HepG2 (cell line): Measurements from ENCODE around the gene GSTP1. TPM values are rescaled to one million over a fixed set of nuclear protein-coding genes. Genes with fewer than 3 reads are reported as not detected.

Experiments used
- FOXP1 ChIP-seq, 2 experiments: fragments of 450-650 bp in 1 of 2; IDR thresholded peaks; 2 replicates each; pipeline ENCODE4 v1.6.1; 2017 to 2018; ENCODE audit warnings: antibody characterized with exemption in 1 of 2
- NR2C2 ChIP-seq: sonication (generic); formaldehyde crosslinking; IDR thresholded peaks from 2 replicates; pipeline ENCODE4 v1.4.0; 2020; ENCODE audit warnings: missing genetic modification reagents, mild to moderate bottlenecking, moderate library complexity, borderline replicate concordance
- POLR2A ChIP-seq, 2 experiments: IDR thresholded peaks; 2 replicates each; pipeline ENCODE4 v1.6.1; 2011; ENCODE audit warnings: low read depth in 2 of 2, low read length in 2 of 2, mild to moderate bottlenecking in 1 of 2, moderate library complexity in 1 of 2; ENCODE audit not compliant: insufficient read depth in 1 of 2
- SMAD1 ChIP-seq: sonication (generic); formaldehyde crosslinking; IDR thresholded peaks from 2 replicates; pipeline ENCODE4 v1.4.0; 2020; ENCODE audit warnings: missing genetic modification reagents, low read depth, mild to moderate bottlenecking, borderline replicate concordance
- SMYD3 ChIP-seq: sonication (generic); formaldehyde crosslinking; IDR thresholded peaks from 2 replicates; pipeline ENCODE4 v1.8.1; 2023; ENCODE audit warnings: mild to moderate bottlenecking, missing genetic modification reagents
- ZBTB42 ChIP-seq: sonication (generic); formaldehyde crosslinking; IDR thresholded peaks from 2 replicates; pipeline ENCODE4 v1.5.0; 2020; ENCODE audit warnings: mild to moderate bottlenecking, missing genetic modification reagents
- ZNF878 ChIP-seq: sonication (generic); formaldehyde crosslinking; IDR thresholded peaks from 2 replicates; pipeline ENCODE4 v1.8.1; 2023; ENCODE audit warnings: mild to moderate bottlenecking, missing genetic modification reagents, moderate library complexity
- polyA plus RNA-seq, 8 experiments: library from polyadenylated mRNA; depleted of rRNA in 3 of 8; stranded (reverse) in 7 of 8; unstranded in 1 of 8; fragments of >200 nt; fragmentation: Illumina TruSeq in 4 of 8; extraction: Trizol in 4 of 8; gene quantifications; 2 replicates each; pipeline versions ENCODE4 v1.2.1 to v1.2.3, GENCODE V29; 2011 to 2016; ENCODE audit warnings: low read depth in 4 of 8, missing spikeins in 1 of 8, mixed read lengths in 1 of 8; ENCODE audit not compliant: insufficient read depth in 1 of 8
- total RNA-seq, 5 experiments: library from RNA; depleted of rRNA; stranded (reverse); fragments of >200 nt; fragmentation: Illumina TruSeq; extraction: Trizol; gene quantifications; 2 replicates each; pipeline ENCODE4 v1.2.3, GENCODE V29; 2016; ENCODE audit warnings: low read depth in 1 of 5
- TF ChIP-seq, protein P1 (sequence below): sonication (generic); formaldehyde crosslinking; IDR thresholded peaks from 2 replicates; pipeline ENCODE4 v1.4.0; 2020; ENCODE audit warnings: mild to moderate bottlenecking, low read depth, missing genetic modification reagents
- TF ChIP-seq, protein P2 (sequence below): sonication (generic); formaldehyde crosslinking; IDR thresholded peaks from 2 replicates; pipeline ENCODE4 v1.5.1; 2020; ENCODE audit warnings: mild to moderate bottlenecking, missing genetic modification reagents, borderline replicate concordance
- TF ChIP-seq, protein P3 (sequence below): sonication (generic); formaldehyde crosslinking; IDR thresholded peaks from 2 replicates; pipeline ENCODE4 v1.8.0; 2022; ENCODE audit warnings: mild to moderate bottlenecking, missing genetic modification reagents, moderate library complexity
- TF ChIP-seq, protein P4 (sequence below): sonication (generic); formaldehyde crosslinking; IDR thresholded peaks from 2 replicates; pipeline ENCODE4 v1.4.0; 2020; ENCODE audit warnings: mild to moderate bottlenecking, missing genetic modification reagents
- TF ChIP-seq, protein P5 (sequence below): sonication (generic); formaldehyde crosslinking; IDR thresholded peaks from 2 replicates; pipeline ENCODE4 v1.5.0; 2020; ENCODE audit warnings: missing genetic modification reagents
- TF ChIP-seq, protein P6 (sequence below): sonication (generic); formaldehyde crosslinking; IDR thresholded peaks from 2 replicates; pipeline ENCODE4 v1.4.0; 2020; ENCODE audit warnings: missing genetic modification reagents
- TF ChIP-seq, protein P7 (sequence below): sonication (generic); formaldehyde crosslinking; IDR thresholded peaks from 2 replicates; pipeline ENCODE4 v1.4.0; 2020; ENCODE audit warnings: mild to moderate bottlenecking, missing genetic modification reagents

The GSTP1 gene
- total and polyA plus RNA-seq, 2 of the 13 experiments (the other 11 are each of a cell fraction or from before 2014, with no cell fraction given), result not detected

DNA sequence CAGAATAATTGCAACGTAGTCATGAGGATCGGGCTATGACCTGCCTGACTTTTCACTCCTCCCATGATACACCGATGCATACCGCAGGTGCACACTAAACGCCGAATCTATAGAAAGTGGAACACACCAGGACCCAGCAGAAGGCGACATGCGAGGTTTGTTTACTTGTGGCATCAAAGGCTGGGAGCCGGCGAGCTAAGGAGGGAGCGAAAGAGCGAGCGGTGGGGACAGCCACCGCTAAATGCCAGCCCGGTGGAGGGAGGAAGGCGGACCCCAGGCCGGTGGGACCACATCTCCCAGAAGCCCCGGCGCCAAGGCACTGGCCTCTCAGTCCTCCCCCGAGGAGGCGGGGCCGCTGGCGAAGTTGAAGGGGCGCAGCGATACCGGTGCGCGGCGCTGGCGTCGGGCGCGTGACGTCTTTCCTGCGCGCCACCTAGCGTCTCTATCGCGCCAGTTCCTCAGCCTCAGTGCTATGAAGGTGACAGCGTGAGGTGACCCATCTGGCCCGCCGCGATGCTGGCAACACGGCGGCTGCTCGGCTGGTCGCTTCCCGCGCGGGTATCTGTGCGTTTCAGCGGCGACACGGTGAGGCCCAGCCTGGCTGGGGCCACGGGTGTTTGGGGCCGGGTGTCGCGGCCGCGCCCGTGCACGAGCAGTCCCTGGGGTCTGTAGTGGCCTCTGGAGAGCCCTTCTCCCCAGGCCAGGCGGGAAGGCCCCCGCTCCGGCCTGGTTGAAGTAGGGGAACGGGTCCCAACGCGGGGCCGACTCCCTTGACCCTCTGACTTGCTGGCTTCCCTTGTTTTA is 23.1 kb downstream of the GSTP1 start, which contains the start of gene NDUFV1 (continued):
- TF ChIP-seq, protein P1, sequence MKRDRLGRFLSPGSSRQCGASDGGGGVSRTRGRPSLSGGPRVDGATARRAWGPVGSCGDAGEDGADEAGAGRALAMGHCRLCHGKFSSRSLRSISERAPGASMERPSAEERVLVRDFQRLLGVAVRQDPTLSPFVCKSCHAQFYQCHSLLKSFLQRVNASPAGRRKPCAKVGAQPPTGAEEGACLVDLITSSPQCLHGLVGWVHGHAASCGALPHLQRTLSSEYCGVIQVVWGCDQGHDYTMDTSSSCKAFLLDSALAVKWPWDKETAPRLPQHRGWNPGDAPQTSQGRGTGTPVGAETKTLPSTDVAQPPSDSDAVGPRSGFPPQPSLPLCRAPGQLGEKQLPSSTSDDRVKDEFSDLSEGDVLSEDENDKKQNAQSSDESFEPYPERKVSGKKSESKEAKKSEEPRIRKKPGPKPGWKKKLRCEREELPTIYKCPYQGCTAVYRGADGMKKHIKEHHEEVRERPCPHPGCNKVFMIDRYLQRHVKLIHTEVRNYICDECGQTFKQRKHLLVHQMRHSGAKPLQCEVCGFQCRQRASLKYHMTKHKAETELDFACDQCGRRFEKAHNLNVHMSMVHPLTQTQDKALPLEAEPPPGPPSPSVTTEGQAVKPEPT, result 0 out of 2 replicates have a peak, but pooled peaks have one; percentile 31
- TF ChIP-seq, protein P2, sequence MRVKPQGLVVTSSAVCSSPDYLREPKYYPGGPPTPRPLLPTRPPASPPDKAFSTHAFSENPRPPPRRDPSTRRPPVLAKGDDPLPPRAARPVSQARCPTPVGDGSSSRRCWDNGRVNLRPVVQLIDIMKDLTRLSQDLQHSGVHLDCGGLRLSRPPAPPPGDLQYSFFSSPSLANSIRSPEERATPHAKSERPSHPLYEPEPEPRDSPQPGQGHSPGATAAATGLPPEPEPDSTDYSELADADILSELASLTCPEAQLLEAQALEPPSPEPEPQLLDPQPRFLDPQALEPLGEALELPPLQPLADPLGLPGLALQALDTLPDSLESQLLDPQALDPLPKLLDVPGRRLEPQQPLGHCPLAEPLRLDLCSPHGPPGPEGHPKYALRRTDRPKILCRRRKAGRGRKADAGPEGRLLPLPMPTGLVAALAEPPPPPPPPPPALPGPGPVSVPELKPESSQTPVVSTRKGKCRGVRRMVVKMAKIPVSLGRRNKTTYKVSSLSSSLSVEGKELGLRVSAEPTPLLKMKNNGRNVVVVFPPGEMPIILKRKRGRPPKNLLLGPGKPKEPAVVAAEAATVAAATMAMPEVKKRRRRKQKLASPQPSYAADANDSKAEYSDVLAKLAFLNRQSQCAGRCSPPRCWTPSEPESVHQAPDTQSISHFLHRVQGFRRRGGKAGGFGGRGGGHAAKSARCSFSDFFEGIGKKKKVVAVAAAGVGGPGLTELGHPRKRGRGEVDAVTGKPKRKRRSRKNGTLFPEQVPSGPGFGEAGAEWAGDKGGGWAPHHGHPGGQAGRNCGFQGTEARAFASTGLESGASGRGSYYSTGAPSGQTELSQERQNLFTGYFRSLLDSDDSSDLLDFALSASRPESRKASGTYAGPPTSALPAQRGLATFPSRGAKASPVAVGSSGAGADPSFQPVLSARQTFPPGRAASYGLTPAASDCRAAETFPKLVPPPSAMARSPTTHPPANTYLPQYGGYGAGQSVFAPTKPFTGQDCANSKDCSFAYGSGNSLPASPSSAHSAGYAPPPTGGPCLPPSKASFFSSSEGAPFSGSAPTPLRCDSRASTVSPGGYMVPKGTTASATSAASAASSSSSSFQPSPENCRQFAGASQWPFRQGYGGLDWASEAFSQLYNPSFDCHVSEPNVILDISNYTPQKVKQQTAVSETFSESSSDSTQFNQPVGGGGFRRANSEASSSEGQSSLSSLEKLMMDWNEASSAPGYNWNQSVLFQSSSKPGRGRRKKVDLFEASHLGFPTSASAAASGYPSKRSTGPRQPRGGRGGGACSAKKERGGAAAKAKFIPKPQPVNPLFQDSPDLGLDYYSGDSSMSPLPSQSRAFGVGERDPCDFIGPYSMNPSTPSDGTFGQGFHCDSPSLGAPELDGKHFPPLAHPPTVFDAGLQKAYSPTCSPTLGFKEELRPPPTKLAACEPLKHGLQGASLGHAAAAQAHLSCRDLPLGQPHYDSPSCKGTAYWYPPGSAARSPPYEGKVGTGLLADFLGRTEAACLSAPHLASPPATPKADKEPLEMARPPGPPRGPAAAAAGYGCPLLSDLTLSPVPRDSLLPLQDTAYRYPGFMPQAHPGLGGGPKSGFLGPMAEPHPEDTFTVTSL (CRISPR knock-in tag), result no peak
- TF ChIP-seq SMYD3 (CRISPR knock-in tag) (no peak), FOXP1 (IDR thresholded peaks at IDR 0.05) (no peak), FOXP1 (CRISPR knock-in tag; IDR thresholded peaks at IDR 0.05) (no peak), POLR2A (IDR thresholded peaks at IDR 0.05; ENCODE audit: insufficient read depth in 1 of 2, low read depth in 2 of 2, low read length in 2 of 2) (peak; percentile 59 to 74), ZNF878 (CRISPR knock-in tag) (no peak), SMAD1 (CRISPR knock-in tag) (no peak), NR2C2 (CRISPR knock-in tag) (peak; percentile 90), ZBTB42 (CRISPR knock-in tag) (no peak)
- TF ChIP-seq, protein P3, sequence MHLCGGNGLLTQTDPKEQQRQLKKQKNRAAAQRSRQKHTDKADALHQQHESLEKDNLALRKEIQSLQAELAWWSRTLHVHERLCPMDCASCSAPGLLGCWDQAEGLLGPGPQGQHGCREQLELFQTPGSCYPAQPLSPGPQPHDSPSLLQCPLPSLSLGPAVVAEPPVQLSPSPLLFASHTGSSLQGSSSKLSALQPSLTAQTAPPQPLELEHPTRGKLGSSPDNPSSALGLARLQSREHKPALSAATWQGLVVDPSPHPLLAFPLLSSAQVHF (CRISPR knock-in tag), result no peak
- TF ChIP-seq, protein P4, sequence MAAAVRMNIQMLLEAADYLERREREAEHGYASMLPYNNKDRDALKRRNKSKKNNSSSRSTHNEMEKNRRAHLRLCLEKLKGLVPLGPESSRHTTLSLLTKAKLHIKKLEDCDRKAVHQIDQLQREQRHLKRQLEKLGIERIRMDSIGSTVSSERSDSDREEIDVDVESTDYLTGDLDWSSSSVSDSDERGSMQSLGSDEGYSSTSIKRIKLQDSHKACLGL, result no peak; the same call in 1 of the 2 replicates
- TF ChIP-seq, protein P5, sequence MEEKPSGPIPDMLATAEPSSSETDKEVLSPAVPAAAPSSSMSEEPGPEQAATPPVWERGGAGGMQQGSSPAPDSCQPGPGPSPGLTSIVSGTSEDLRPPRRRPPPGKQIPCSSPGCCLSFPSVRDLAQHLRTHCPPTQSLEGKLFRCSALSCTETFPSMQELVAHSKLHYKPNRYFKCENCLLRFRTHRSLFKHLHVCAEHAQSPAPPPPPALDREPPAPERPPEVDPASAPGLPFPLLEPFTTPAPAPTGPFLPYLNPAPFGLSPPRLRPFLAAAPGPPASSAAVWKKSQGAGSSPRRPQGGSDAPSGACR, result no peak
- TF ChIP-seq, protein P6, sequence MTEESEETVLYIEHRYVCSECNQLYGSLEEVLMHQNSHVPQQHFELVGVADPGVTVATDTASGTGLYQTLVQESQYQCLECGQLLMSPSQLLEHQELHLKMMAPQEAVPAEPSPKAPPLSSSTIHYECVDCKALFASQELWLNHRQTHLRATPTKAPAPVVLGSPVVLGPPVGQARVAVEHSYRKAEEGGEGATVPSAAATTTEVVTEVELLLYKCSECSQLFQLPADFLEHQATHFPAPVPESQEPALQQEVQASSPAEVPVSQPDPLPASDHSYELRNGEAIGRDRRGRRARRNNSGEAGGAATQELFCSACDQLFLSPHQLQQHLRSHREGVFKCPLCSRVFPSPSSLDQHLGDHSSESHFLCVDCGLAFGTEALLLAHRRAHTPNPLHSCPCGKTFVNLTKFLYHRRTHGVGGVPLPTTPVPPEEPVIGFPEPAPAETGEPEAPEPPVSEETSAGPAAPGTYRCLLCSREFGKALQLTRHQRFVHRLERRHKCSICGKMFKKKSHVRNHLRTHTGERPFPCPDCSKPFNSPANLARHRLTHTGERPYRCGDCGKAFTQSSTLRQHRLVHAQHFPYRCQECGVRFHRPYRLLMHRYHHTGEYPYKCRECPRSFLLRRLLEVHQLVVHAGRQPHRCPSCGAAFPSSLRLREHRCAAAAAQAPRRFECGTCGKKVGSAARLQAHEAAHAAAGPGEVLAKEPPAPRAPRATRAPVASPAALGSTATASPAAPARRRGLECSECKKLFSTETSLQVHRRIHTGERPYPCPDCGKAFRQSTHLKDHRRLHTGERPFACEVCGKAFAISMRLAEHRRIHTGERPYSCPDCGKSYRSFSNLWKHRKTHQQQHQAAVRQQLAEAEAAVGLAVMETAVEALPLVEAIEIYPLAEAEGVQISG (CRISPR knock-in tag), result peak; percentile 94
- TF ChIP-seq, protein P7, sequence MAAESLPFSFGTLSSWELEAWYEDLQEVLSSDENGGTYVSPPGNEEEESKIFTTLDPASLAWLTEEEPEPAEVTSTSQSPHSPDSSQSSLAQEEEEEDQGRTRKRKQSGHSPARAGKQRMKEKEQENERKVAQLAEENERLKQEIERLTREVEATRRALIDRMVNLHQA (CRISPR knock-in tag), result no peak
